GM20431 (cell line): Measurements from ENCODE around the gene TBCD.

Experiments
- in situ Hi-C: fragments of 300-500 bp; cut with MseI, MboI; formaldehyde crosslinking; loops from one replicate; pipeline ENCODE4 v1.15.0; 2020; ENCODE audit warnings: low sequenced_read_pairs; ENCODE audit not compliant: unreplicated experiment

TBCD gene

DNA sequence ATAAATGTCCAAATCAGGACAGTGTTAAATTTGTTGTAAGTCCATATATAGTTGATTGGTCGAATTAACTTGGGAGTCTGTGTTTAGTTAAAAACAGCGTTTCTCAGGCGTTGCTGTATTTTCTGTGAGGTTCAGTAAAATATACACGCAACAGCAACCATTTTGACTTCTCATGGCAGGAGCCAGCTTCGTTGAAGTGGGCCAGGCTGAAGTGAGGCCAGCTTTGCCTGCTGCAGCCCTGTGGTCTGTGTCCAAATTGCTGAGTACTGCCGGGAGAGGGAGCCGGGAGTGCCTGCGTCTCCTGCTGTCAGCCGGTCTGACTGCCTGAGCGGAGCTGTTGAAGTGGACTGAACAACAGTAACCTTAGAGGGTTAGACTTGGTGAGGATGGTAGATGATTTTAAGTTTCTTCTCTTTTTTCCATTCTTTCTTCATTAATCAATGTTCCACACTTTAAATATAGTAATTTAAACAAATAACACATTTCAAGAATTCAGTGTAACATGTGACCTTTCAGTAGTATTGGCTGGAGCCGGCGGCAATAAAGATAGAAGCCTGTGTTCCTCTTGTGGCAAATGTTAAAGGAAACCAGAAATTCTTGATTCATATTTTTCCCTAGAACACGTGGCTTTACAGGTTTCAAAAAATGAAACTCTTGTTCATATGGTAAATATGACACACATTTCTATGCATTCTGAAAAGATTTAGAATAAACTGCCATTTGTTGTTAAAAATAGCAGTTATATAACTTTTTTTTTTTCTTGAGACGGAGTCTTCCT lies 124.9 kb downstream of the TBCD start:
- in situ Hi-C loops: no loop called here

GRCh38 chr17:82878527-82878926 lies 126.7 kb downstream of the TBCD start:
- in situ Hi-C loops: no loop called here

- in situ Hi-C loops: no loop called here
These were observed 127.4 kb downstream of the TBCD start for GRCh38 chr17:82879241-82879640.

DNA sequence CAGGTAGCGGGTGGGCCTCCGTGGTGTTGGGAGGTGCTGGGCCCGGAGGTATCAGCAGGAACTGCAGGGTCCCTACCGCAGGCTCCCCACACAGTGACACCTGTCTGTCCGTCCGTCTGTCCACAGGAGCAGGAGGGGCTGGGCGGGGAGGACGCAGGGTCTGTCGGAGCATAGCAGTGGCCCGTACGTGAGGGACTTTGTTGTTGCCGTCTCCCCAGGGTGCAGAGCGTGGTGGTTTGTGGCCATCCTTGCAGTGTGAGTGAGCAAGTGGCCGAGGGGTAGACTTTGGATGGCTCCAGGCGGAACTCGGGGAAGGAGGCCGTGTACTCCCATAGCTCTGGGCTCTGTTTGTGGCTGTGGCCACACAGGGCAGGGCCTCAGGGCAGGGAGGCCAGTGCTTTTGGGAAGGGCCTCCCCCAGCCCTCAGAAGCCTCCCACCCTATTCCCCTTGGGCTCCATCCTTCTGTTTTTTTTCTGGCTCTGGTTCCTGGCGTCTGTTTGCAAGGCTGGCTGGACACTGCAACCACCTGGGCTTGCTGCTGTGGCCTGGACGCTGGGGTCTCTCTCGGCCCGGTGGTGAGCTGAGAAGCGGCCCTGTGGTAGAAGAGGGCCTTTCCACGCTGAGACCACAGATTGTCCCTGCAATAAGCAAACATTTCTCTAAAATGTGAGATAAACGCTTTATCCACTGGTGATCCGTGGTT lies 128.9 kb downstream of the TBCD start:
- in situ Hi-C loops: no loop called here

GRCh38 chr17:82881324-82881823 lies 129.5 kb downstream of the TBCD start:
- in situ Hi-C loops: no loop called here

- in situ Hi-C loops: no loop called here
These were observed 130.2 kb downstream of the TBCD start for GRCh38 chr17:82881900-82882714.

DNA sequence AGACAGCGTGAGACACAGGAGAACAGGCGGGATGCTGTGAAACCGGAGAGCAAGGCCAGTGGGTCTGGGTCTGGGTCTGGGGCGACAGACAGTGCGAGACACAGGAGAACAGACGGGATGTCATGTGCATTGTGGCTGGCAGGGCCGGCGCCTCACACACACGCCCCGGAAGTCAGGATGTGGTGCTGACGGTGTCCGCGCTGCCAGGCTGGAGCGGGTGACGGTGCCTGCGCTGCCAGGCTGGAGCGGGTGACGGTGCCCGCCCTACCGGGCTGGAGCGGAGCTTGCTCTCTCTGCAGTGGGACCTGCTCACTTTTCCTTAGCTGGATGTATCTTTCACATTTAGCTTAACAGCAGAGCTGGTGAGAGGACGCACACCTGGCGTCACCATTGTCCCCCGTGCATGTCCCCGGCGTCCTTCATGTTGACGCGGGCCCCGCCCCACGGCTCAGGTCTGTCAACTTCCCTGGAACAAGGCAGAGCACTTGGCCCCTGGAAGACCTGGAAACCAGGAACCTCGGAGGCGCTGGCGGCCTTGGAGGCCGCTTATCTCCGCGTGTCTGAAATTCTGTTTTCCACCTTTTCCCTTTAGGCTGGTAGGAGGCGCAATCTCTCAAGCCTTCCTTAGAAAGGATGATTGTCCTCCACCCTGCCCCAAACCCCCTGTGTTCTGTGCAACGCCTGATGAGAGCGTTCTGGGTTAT lies 131.0 kb downstream of the TBCD start:
- in situ Hi-C loops: no loop called here

GRCh38 chr17:82883419-82884031 lies 131.7 kb downstream of the TBCD start:
- in situ Hi-C loops: no loop called here

GRCh38 chr17:82884341-82884969 lies 132.6 kb downstream of the TBCD start:
- in situ Hi-C loops: no loop called here

GRCh38 chr17:82884970-82885353 lies 133.1 kb downstream of the TBCD start:
- in situ Hi-C loops: no loop called here

DNA sequence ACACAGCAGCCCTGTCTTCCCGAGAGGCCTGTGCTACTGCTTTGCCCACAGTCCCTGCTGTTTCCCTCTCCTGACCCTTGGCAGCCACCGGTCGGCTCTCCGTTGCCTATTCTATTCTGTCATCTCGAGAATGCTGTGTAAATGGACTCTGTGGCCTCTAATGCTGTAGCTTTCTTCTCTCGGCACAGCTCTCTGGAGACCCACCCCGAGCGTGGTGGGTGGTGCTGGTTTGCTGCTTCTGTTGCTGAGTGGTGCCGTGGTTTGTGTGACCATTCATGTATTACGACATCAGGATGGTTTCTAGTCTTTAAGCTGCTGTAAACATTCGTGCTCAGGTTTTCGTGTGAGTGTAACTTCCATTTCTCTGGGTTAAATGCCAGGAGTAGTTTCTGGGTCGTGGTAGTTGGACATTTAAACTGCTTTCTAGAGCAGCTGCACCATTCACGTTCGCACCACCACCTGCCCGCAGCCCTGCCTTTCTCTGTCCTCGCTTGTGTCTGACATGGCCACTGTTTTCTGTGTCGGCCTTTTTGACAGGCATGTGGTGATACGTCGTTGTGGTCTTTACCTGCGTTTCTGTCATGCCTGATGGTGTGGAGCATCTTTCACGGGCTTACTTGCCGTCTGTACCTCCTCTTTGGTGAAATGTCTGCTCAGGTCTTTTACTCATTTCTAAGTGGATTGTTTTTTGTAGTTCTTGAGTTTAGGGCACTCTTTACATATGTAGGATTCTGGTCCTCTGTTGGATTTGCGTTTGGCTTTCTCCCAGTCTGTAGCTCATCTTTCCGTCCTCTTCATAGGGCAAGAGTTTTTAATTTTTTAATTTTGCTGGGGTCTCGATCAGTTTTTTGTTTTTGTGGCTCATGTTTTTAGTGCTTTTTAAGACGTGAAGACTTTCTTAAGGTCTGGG lies 135.6 kb downstream of the TBCD start:
- in situ Hi-C loops: no loop called here

DNA sequence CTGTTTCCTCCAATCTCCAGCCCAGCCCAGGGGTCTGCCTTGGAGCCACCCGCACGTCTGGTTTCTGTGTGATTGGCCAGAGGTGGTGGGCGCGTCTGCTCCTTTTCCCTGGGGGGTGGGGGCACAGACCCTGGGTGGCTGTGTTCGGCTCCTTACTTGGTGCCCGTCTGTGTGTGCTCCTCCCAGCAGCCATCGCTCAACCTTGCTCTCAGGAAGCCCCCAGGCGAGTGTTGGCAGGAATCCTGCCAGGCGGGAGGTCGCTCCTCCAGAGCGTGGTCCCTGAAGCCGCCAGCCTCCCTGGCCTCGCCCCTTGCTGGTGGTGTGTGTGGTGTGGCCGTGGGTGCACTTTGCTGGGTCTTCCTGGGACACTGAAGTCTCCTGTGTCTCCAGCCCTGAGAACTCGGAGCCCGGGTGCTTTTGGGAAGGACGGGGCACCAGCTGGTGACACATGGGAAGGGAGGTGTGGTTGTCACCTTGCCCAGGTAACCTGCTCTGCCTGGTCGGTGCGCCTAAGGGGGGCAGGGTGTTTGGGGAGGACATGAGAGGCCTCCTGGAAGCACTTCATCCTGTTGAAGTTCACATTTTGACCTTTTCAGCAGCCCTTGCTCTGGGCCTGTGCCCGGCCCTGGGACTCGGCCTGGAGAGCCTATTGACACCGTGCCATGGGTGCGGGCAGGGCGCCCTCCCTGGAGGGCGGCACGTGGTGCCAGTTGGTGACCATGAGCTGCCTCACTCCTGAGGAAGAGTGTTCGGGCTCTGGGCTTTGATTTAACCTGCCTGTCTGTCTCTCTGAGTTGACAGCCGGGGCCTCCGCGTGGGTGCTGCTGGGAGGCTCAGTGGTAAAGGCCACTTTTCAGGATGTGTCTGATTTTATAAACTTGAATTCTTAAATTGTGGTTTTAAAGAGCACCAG lies 137.0 kb downstream of the TBCD start:
- in situ Hi-C loops: no loop called here

- in situ Hi-C loops: no loop called here
These were observed 137.9 kb downstream of the TBCD start for GRCh38 chr17:82889496-82890338.

DNA sequence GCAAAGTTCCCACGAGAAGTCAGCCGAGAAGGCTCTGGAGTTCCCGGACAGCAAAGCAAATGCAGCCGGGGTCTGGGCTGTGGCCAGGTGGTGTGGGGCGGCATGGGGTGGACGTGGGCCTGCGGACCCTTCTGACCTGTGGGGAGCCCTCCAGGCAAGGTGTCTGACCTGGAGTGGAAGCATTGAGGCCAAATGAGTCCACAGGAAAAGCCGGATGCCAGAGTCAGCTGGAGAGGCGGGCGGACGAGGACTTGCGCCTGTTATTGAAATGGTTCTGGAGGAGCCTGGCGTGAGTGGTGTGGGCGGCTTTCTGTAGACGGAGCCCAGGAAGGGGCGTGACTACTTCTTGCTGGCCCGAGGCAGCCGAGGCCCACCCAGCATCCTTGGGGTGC lies 138.5 kb downstream of the TBCD start:
- in situ Hi-C loops: no loop called here

GRCh38 chr17:82890926-82891678 lies 139.2 kb downstream of the TBCD start:
- in situ Hi-C loops: no loop called here

GRCh38 chr17:82891911-82892310 lies 140.0 kb downstream of the TBCD start:
- in situ Hi-C loops: no loop called here
